Measurements from ENCODE around the gene ZSWIM2. TPM values are rescaled to one million over a fixed set of nuclear protein-coding genes. Genes with fewer than 3 reads are reported as not detected.
"Not testable (repeated sequence)": the region's sequence is repeated elsewhere in the genome, so short reads cannot be mapped to it uniquely, and the experiment has no call there.

The ZSWIM2 gene
- not detected in 2 replicates for total RNA-seq (2014; rRNA removed; shearing (Covaris generic); ENCODE audit: low replicate concordance)

DNA sequence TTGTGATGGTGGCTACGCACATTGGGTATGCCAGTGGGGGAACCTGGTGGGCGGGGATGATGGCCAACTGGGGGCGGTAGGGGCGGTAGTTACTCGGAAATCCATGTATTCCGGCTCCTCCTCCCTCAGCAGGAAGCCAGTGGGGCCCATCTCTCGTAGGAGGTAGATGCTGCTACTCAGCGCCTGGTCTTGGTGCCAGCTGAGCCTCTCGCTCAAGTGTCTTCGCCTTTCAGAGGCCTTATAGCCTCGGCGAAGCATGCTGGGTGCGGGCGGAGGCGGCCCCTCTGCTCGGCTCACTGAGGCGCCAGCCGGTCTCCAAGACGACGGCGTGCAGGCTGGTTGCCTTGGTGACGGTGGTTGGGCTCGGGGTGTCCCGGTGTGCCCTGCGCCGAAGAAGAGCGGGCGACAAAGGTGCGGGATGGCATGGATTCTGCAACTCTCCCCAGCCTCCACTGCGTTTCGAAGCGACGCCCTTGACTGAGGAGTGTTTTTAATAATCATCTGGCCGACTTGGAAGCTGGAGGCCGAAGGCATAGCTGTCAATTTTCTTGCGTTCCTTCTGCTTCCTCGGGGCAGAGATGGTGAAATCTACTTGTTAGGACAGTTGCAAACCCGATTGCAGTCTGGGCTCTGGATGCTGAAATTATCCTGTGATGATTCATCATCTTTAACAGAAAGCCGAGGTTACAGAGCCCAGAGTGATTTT lies at the start of gene ZSWIM2:
Gene ZSWIM2, minus strand, starts transcription at position 298 of the 706 bp plus-strand sequence. Its CDS starts 40 bp downstream, at position 258.
- Histone ChIP-seq H3K36me3 (no peaks in the 10 kb centered on the region), H3K4me3 (peak within 1 kb of the TSS; percentile 44), H3K9me3 (no peaks in the 10 kb centered on the region; the same call in 1 of the 2 replicates), H3K27me3 (no peaks in the 10 kb centered on the region)
- peak; percentile 68 for DNase-seq

DNA sequence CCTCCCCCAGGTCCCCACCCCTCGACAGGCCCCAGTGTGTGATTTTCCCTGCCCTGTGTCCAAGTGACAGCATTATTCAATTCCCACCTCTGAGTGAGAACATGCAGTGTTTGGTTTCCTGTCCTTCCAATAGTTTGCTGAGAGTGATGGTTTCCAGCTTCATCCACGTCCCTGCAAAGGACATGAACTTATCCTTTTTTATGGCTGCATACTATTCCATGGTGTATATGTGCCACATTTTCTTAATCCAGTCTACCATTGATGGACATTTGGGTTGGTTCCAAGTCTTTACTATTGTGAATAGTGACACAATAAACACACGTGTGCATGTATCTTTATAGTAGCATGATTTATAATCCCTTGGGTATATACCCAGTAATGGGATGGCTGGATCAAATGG lies 47.2 kb upstream of the ZSWIM2 start:
- not testable (repeated sequence) for DNase-seq, H3K9me3 ChIP-seq, H3K36me3 ChIP-seq, H3K27me3 ChIP-seq, H3K4me3 ChIP-seq

DNA sequence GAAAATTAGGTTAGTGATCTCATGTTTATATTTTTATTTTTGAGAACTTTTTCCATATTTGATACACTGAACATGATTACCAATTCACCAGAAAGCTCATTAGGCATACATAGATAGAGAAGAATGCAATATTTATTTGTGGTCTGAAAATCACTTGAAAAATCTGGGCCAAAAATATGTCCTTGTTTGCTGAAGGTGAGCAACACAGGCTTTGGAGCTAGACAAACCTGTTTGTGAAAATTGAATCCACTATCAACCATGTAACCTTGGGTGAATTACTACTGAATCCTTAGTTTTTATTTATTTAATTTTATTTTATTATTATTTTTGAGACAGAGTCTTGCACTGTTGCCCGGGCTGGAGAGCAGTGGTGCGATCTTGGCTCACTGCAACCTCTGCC lies 46.5 kb upstream of the ZSWIM2 start:
- H3K4me3 ChIP-seq, result no peak overlapping the region
- H3K9me3 ChIP-seq, result no peaks in the 10 kb centered on the region
- no peaks in the 10 kb centered on the region for H3K36me3 ChIP-seq
- DNase-seq, result no peak
- H3K27me3 ChIP-seq, result no peaks in the 10 kb centered on the region

GRCh38 chr2:186894478-186894877 lies 45.5 kb upstream of the ZSWIM2 start:
- no peaks in the 10 kb centered on the region for H3K27me3 ChIP-seq
- H3K36me3 ChIP-seq, result no peaks in the 10 kb centered on the region
- no peak overlapping the region for H3K4me3 ChIP-seq
- no peak for DNase-seq
- H3K9me3 ChIP-seq, result no peaks in the 10 kb centered on the region

- Histone ChIP-seq H3K9me3 (no peaks in the 10 kb centered on the region), H3K4me3 (no peak overlapping the region), H3K36me3 (no peaks in the 10 kb centered on the region), H3K27me3 (no peaks in the 10 kb centered on the region)
- no peak for DNase-seq
These were observed 43.9 kb upstream of the ZSWIM2 start for GRCh38 chr2:186892821-186893220.

GRCh38 chr2:186891185-186891621 lies 42.2 kb upstream of the ZSWIM2 start:
- no peak overlapping the region for H3K4me3 ChIP-seq
- H3K27me3 ChIP-seq, result no peaks in the 10 kb centered on the region
- H3K9me3 ChIP-seq, result no peaks in the 10 kb centered on the region
- peak; percentile 57 for DNase-seq
- no peaks in the 10 kb centered on the region for H3K36me3 ChIP-seq

DNA sequence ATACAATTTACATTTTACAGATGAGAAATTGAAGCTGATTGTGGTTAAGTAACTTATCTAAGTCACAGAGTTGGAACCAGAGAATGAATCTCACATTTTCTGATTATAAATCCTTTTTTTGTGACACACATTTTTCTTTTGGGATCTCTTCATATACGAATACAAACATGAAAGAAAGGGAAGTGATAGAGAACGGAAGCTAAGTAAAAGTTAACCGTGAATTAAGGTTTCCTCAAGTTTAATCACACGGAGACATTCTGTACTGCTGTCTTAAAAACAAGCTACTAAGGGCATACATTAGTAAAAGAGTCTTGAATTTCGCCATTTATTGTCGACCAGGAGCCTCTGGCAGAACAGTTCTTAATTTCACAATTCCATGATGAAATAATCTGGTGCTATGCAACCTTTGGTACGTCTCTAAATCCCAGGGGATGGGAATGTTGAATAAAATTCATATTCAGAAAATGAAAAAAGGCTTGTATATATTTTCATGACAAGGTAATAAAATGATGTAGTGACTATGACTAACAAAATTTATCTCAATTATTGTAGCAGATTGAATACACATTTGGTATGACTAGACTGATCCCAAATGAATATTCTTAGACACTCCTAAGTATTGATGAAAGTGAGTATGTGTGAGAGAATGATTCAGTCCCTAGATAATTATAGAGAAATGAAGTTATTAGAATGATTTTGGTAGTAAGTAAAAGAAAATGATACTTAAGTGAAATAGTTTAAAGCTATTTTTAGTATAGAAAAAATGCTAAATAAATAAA lies 40.3 kb upstream of the ZSWIM2 start:
- Histone ChIP-seq H3K4me3 (no peak overlapping the region), H3K36me3 (no peaks in the 10 kb centered on the region), H3K27me3 (no peaks in the 10 kb centered on the region), H3K9me3 (no peaks in the 10 kb centered on the region)
- DNase-seq, result no peak

DNA sequence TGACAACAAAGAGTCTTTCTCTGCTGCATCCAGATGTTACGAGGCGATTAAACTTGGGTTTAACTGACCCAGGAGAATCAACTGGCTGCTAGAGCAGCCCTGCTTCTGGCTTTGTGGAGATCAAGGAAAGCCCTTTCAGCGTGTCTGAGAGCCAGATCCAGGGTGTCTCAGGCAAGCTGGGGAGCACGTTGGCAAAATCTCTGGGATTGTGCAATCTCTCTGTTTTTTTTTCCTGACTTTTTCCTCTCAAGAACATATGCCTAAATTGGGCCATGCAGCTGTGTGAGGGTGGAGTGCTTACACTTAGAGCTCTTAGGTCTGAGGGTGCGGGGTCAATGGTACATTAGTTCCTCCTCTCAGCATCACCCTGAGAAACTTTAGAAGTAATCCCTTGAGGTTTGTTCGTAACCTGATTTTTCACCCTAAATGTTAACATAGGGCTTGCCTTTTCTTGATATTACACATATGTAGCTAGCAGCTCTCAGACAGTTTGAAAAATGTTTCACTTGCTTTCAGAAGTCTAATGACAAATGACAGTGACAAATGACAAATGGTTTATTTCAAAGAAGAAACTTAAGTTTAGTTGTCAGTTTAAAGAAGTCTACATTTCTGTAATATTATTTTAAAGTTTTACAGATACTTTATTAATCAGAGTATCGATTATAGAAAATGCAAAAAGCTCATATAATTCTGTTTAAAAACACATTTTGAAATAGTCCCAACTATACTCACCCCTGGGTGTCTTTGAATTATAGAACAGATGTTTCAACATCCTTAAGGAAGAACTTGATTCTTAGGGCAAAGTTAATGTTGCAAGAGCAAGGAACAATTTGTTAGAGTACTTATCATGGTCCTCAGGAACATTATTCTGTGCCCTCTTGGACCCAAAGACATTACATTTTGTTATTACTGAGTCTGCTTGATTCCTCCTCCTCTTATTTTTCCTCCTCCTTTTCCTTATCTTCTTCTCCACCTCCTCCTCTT lies 38.4 kb upstream of the ZSWIM2 start:
- no peaks in the 10 kb centered on the region for H3K27me3 ChIP-seq
- H3K9me3 ChIP-seq, result no peaks in the 10 kb centered on the region
- H3K36me3 ChIP-seq, result no peaks in the 10 kb centered on the region
- DNase-seq, result no peak
- H3K4me3 ChIP-seq, result no peak overlapping the region

DNA sequence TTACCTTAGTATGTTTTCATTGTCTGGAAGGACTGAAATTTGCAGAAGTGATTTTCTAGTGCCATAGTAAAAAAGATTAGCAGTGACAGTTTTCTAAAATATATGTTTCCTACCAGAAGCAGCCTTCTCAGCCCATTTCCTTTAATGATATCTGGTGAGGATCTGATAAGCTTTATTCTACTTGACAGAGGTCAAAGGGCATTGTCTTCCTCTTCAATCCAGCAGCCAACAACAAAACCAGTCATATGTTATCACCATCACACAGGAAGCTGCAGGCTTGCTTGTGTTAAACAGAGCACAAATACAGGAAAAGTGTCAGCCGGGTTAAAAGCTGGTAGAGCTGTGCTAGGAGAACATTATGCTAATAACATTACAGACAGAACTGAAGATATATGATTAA lies 35.6 kb upstream of the ZSWIM2 start:
- no peaks in the 10 kb centered on the region for H3K27me3 ChIP-seq
- H3K9me3 ChIP-seq, result peaks cover 4% of the 10 kb centered on the region; the same call in 1 of the 2 replicates
- DNase-seq, result no peak
- H3K4me3 ChIP-seq, result no peak overlapping the region
- H3K36me3 ChIP-seq, result no peaks in the 10 kb centered on the region

DNA sequence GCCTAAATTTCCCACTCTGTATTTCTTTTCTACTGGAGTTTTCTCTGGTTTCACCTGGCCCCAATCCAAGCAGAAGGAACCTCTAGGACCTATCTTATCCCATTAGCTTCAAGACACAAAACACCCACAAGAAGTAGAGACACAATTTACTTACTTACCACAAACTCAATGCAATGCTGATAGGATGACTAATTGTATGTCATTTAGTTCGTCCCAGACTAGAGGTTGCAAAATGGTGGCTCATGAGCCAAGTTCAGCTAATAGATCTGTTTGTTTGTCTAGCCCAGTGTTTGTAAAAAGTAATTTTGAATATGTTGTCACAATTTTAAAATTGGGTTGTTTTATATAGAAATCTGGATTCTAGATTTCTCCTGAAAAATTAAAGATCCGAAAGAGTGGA lies 34.7 kb upstream of the ZSWIM2 start:
- peaks cover 4% of the 10 kb centered on the region; the same call in 1 of the 2 replicates for H3K9me3 ChIP-seq
- no peak for DNase-seq
- no peaks in the 10 kb centered on the region for H3K36me3 ChIP-seq
- H3K4me3 ChIP-seq, result no peak overlapping the region
- no peaks in the 10 kb centered on the region for H3K27me3 ChIP-seq

GRCh38 chr2:186882511-186883071 lies 33.6 kb upstream of the ZSWIM2 start:
- peaks cover 4% of the 10 kb centered on the region; the same call in 1 of the 2 replicates for H3K9me3 ChIP-seq
- DNase-seq, result no peak
- no peaks in the 10 kb centered on the region for H3K36me3 ChIP-seq
- H3K4me3 ChIP-seq, result no peak overlapping the region
- no peaks in the 10 kb centered on the region for H3K27me3 ChIP-seq

GRCh38 chr2:186881660-186882059 lies 32.7 kb upstream of the ZSWIM2 start:
- no peak overlapping the region for H3K4me3 ChIP-seq
- no peaks in the 10 kb centered on the region for H3K27me3 ChIP-seq
- no peaks in the 10 kb centered on the region for H3K36me3 ChIP-seq
- peaks cover 4% of the 10 kb centered on the region; the same call in 1 of the 2 replicates for H3K9me3 ChIP-seq
- no peak for DNase-seq

DNA sequence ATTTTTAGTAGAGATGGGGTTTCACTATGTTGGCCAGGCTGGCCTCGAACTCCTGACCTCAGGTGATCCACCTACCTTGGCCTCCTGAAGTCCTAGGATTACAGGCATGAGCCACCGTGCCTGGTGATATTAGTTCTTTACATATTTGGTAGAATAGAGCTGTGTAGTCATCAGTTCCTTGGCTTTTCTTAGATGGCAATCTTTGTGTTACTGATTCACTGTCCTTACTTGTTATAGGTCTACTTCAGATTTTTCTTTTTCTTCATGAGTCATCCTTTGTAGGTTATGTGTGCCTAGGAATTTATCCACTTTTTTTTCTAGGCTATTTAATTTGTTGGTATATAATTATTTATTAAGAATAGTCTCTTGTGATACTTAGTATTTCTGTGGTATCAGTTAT lies 30.3 kb upstream of the ZSWIM2 start:
- H3K27me3 ChIP-seq, result no peaks in the 10 kb centered on the region
- no peak overlapping the region for H3K4me3 ChIP-seq
- H3K9me3 ChIP-seq, result peaks cover 4% of the 10 kb centered on the region; the same call in 1 of the 2 replicates
- no peaks in the 10 kb centered on the region for H3K36me3 ChIP-seq
- no peak for DNase-seq

GRCh38 chr2:186874713-186875112 lies 25.7 kb upstream of the ZSWIM2 start:
- Histone ChIP-seq H3K4me3 (no peak overlapping the region), H3K36me3 (no peaks in the 10 kb centered on the region), H3K27me3 (no peaks in the 10 kb centered on the region), H3K9me3 (no peaks in the 10 kb centered on the region)
- DNase-seq, result no peak

DNA sequence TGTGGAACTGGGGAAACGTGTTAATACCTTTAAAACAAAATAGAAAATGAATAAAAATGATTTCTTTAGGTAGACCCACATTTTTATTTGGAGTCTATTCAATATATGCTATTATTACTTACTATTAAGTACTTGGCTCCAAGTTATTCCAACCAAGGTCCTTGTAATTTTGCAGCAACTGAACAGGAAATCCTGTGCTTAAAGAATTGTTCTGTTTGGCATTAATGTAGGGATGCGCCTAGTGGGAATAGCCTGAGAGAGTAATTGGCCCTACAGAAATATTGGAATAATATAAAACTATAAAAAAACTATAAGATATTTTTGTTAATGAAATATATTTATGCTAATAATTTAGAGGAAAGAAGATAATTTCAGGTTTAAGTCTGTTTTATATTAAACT lies 22.9 kb upstream of the ZSWIM2 start:
- no peaks in the 10 kb centered on the region for H3K27me3 ChIP-seq
- H3K9me3 ChIP-seq, result no peaks in the 10 kb centered on the region
- H3K4me3 ChIP-seq, result no peak overlapping the region
- DNase-seq, result no peak
- H3K36me3 ChIP-seq, result no peaks in the 10 kb centered on the region

DNA sequence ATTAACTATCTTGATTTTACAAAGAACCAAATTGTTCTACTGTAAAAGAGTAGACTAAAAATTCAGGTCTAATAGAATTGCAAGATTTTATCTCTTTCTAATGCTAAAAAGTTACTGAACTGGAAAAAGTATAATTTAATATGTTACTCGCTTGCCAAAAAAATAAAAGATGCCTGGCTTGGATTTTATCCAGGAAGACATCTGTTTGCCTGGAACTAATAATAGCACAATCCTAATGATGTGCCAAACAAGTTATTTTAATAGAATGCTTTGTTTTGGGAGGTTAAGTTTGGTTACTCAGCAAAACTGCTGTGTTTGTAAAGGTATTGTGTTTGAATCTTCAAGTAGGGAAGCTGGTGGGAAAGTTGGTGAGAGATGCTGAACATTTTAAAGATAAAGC lies 19.4 kb upstream of the ZSWIM2 start:
- H3K36me3 ChIP-seq, result no peaks in the 10 kb centered on the region
- DNase-seq, result no peak
- H3K4me3 ChIP-seq, result no peak overlapping the region
- no peaks in the 10 kb centered on the region for H3K27me3 ChIP-seq
- no peaks in the 10 kb centered on the region for H3K9me3 ChIP-seq

Measured in MG63 (cell line).